NCI-H446 treated with DMSO at 0.1 percent for 48 hours (cell line): ENCODE results near the gene RNF112.
A peak's percentile ranks its signal among the peaks of the same experiment; 100 is the strongest.

Experiments
- DNase-seq: peaks from one replicate; lab custom pipeline; 2025; lab: John Stamatoyannopoulos, UW

The RNF112 gene

GRCh38 chr17:19387921-19388521, 23.0 kb upstream of the RNF112 start:
- peak; percentile 96 for DNase-seq

GRCh38 chr17:19388791-19389785, 21.9 kb upstream of the RNF112 start:
- no peak for DNase-seq

GRCh38 chr17:19390951-19391350, 20.1 kb upstream of the RNF112 start:
- no peak for DNase-seq

- no peak for DNase-seq
Observed at GRCh38 chr17:19391432-19391831, 19.6 kb upstream of the RNF112 start.

GRCh38 chr17:19392303-19392702, 18.7 kb upstream of the RNF112 start:
- no peak for DNase-seq

- DNase-seq = no peak
Observed at GRCh38 chr17:19397556-19398041, 13.4 kb upstream of the RNF112 start.

GRCh38 chr17:19398301-19399181, 12.5 kb upstream of the RNF112 start:
- DNase-seq = no peak

GRCh38 chr17:19399750-19400450, 11.1 kb upstream of the RNF112 start:
- DNase-seq = no peak

GRCh38 chr17:19401321-19402010, 9.6 kb upstream of the RNF112 start:
- DNase-seq = no peak

GRCh38 chr17:19402171-19402570, 8.9 kb upstream of the RNF112 start:
- DNase-seq = peak; percentile 22

- DNase-seq = no peak
Observed at GRCh38 chr17:19403021-19403420, 8.0 kb upstream of the RNF112 start.

GRCh38 chr17:19404264-19404663, 6.8 kb upstream of the RNF112 start:
- DNase-seq = no peak

- DNase-seq = no peak
Observed at GRCh38 chr17:19405114-19405513, 5.9 kb upstream of the RNF112 start.

GRCh38 chr17:19407601-19408345, 3.3 kb upstream of the RNF112 start:
- DNase-seq = no peak

GRCh38 chr17:19408346-19408710, 2.7 kb upstream of the RNF112 start:
- no peak for DNase-seq

GRCh38 chr17:19409066-19409465, 2.0 kb upstream of the RNF112 start:
- no peak for DNase-seq

- DNase-seq = no peak
Observed at GRCh38 chr17:19409509-19409908, 1.5 kb upstream of the RNF112 start.

- no peak for DNase-seq
Observed at GRCh38 chr17:19410091-19410490, 941 bp upstream of the RNF112 start.

- no peak for DNase-seq
Observed at GRCh38 chr17:19411631-19412030, 599 bp downstream of the RNF112 start.

GRCh38 chr17:19412510-19412909, 1.5 kb downstream of the RNF112 start:
- DNase-seq = no peak
